Measurements from ENCODE around the gene TERT.

TERT gene

DNA sequence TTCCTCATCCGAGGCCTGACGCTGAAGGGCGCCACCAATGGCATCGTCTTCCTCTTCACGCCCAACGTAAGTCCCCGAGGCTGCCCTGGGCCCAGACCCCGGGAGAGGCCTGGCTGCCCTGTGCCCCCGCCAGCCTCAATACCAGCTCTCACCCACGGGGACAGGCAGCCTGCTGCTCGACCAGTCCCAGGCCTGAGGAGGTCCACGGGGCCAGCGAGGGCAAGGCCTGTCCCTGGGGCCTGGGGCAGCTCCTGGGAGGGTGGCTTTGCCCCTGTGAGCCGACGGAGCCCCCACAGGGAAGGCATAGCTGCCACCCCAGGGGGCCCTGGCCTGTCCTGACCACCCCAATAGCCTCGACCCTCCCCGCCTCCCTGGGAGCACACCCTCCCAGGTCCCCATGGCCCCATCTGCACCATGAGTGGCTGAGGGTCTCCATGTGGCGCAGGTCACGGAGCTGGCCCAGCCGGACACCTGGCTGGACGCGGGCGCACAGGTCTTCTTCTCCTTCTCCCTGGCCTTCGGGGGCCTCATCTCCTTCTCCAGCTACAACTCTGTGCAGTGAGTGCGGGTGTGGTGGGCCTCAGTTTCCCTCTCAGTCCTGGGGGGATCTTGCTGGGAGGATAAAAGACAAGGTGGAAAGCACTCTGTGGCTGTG, 81.2 kb downstream of the TERT start:
- Mint-ChIP-seq H3K27me3 (peaks cover 25% of the 10 kb centered on the region), H3K36me3 (no peaks in the 10 kb centered on the region), H3K9me3 (no peaks in the 10 kb centered on the region), H3K4me3 (no peak overlapping the region), H3K27ac (no peak overlapping the region), H3K4me1 (peaks cover 2% of the 10 kb centered on the region)
- CTCF ChIA-PET, result no interaction called here
- DNase-seq, result no peak

DNA sequence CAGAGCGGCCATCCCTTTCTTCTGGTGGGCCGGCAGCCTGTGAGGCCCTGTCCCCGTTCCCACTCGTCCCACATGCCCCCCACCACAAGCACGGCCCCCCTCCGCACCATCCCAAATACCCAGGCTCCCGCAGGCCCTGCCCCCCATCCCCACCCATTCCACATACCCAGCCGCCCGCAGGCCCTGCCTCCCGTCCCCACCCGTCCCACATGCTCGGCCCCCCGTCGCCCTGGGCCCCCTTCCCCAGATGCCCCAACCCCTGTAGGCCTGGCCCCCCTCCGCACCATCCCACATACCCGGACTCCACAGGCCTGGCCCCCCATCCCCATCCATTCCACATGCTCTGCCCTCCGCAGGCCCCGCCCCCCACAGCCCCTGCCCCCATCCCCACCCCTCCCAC, 82.0 kb downstream of the TERT start:
- CTCF ChIA-PET, result no interaction called here
- no peak overlapping the region for H3K4me3 Mint-ChIP-seq
- H3K9me3 Mint-ChIP-seq, result no peaks in the 10 kb centered on the region
- peaks cover under 1% of the 10 kb centered on the region for H3K4me1 Mint-ChIP-seq
- no peaks in the 10 kb centered on the region for H3K36me3 Mint-ChIP-seq
- H3K27me3 Mint-ChIP-seq, result peaks cover 20% of the 10 kb centered on the region
- no peak for DNase-seq
- no peak overlapping the region for H3K27ac Mint-ChIP-seq

DNA sequence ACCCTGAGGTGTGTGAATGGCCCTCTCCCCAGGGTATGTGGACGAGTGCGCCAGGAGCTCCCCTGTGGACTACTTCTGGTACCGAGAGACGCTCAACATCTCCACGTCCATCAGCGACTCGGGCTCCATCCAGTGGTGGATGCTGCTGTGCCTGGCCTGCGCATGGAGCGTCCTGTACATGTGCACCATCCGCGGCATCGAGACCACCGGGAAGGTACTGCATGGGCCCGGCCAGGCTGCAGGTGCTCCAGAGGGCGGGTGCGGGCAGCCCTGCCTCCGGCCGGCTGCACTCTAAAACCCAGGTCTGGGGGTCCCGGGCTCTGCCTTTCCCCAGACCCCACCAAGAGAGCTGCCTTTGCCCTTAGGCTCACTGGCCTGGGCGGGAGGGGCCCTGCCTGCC, 82.6 kb downstream of the TERT start:
- peaks cover 18% of the 10 kb centered on the region for H3K27me3 Mint-ChIP-seq
- no peak overlapping the region for H3K27ac Mint-ChIP-seq

DNA sequence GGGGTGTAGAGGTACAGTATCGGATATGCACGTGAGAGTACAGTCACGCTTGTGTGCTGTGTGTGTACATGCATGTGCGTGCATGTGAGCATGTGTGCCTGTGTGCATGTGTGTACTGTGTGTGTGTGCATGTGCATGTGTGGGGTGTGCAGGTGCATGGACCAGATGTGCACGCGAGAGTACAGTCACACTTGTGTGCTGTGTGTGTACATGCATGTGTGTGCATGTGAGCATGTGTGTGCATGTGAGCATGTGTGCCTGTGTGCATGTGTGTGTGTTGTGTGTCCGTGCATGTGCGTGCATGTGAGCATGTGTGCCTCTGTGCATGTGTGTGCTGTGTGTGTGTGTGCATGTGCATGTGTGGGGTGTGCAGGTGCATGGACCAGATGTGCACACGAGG, 83.2 kb downstream of the TERT start:
- Mint-ChIP-seq H3K36me3 (no peaks in the 10 kb centered on the region), H3K4me3 (no peak overlapping the region), H3K4me1 (no peaks in the 10 kb centered on the region), H3K27ac (no peak overlapping the region), H3K9me3 (no peaks in the 10 kb centered on the region), H3K27me3 (peaks cover 15% of the 10 kb centered on the region)
- DNase-seq, result no peak
- CTCF ChIA-PET, result no interaction called here

More for the DNA sequence above, 82.6 kb downstream of the TERT start:
- CTCF ChIA-PET, result no interaction called here
- Mint-ChIP-seq H3K36me3 (no peaks in the 10 kb centered on the region), H3K4me3 (no peak overlapping the region), H3K9me3 (no peaks in the 10 kb centered on the region), H3K4me1 (no peaks in the 10 kb centered on the region)
- DNase-seq, result no peak

DNA sequence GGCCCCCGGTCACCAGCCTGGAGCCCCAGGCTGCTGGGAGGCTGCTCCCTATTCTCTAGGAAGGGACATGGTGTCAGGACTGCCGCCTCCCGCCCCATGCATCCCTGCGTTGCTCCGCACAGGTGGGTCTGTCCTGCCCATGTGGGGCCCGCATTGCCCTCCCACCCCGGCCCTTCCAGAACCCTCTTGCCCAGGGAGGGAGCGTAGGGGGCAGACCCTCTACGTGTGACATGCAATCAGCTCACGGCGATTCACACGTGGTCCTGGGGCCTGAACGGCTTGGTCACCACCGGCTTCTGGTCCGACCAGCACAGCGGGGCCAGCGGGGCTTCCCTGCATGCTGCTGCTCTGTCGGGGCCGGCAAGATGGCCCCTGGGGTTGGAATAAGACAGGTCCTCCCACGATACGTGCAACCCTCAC, 84.0 kb downstream of the TERT start:
- Mint-ChIP-seq H3K4me1 (no peaks in the 10 kb centered on the region), H3K27me3 (peaks cover 17% of the 10 kb centered on the region), H3K36me3 (no peaks in the 10 kb centered on the region), H3K27ac (no peak overlapping the region), H3K9me3 (no peaks in the 10 kb centered on the region), H3K4me3 (no peak overlapping the region)
- CTCF ChIA-PET, result no interaction called here
- no peak for DNase-seq

DNA sequence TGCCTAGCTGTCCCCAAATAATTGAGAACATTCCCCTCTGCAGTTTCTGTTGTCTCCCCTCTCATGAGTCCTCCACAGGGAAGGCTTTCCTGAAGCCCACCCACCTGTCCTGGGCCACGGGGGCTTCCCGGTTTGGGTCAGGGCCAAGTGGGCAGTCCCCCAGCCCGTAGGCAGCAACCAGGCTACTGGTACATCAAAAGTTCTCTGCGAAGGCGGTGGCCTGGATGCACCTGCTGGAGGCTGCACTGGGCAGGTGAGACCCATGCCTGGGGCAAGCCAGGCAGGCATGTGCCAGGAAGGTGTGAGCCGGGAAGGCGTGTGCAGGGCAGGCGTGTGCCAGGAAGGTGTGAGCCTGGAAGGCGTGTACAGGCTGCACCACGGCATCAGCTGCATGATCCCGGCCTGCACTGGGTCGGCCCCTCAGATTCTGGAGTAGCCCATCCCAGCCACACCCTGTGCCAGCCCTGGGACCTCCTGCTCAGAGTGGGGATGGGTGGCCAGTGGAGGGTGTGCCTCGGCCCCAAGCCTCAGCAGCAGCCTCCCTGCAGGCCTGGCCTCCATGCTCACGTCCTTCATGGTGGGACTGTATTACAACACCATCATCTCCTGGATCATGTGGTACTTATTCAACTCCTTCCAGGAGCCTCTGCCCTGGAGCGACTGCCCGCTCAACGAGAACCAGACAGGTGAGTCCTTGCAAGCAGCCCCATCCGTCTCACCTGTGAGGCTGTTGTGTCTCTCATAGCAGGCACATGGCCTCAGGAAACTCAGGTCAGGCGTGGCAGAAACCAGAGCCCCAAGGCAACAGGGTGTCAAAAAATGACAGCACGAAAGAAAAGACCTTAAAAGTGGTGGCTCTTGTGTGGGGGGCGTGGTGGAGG, 84.7 kb downstream of the TERT start:
- no peaks in the 10 kb centered on the region for H3K36me3 Mint-ChIP-seq
- no peaks in the 10 kb centered on the region for H3K9me3 Mint-ChIP-seq
- no peaks in the 10 kb centered on the region for H3K4me1 Mint-ChIP-seq
- CTCF ChIA-PET, result no interaction called here
- H3K27ac Mint-ChIP-seq, result no peak overlapping the region
- H3K27me3 Mint-ChIP-seq, result peaks cover 22% of the 10 kb centered on the region
- H3K4me3 Mint-ChIP-seq, result no peak overlapping the region
- DNase-seq, result no peak

DNA sequence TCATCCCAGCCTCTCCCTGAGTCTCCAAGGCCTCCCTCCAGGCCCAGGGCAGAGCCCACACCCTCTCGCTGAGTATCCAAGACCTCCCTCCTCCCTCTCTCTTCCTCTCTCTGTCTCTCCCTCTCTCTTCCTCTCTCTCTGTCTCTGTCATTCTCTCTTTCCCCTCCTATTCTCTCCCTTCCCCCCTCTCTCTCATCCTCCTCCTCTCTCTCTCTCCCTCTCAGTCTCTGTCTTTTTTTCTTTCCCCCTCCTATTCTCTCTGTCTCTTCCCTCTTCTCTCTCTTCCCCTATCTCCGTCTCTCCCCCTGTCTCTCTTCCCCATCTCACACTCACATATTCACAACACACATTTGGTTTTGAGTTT, 85.4 kb downstream of the TERT start:
- H3K4me1 Mint-ChIP-seq, result no peaks in the 10 kb centered on the region
- peaks cover 25% of the 10 kb centered on the region for H3K27me3 Mint-ChIP-seq
- no peak overlapping the region for H3K4me3 Mint-ChIP-seq
- DNase-seq, result no peak
- H3K36me3 Mint-ChIP-seq, result no peaks in the 10 kb centered on the region
- no peak overlapping the region for H3K27ac Mint-ChIP-seq
- CTCF ChIA-PET, result interaction anchor here (1.0 kb wide), 1 partner anchor 145 kb away, joined by 3 read pairs; no protein-coding TSS in a partner anchor
- H3K9me3 Mint-ChIP-seq, result no peaks in the 10 kb centered on the region

DNA sequence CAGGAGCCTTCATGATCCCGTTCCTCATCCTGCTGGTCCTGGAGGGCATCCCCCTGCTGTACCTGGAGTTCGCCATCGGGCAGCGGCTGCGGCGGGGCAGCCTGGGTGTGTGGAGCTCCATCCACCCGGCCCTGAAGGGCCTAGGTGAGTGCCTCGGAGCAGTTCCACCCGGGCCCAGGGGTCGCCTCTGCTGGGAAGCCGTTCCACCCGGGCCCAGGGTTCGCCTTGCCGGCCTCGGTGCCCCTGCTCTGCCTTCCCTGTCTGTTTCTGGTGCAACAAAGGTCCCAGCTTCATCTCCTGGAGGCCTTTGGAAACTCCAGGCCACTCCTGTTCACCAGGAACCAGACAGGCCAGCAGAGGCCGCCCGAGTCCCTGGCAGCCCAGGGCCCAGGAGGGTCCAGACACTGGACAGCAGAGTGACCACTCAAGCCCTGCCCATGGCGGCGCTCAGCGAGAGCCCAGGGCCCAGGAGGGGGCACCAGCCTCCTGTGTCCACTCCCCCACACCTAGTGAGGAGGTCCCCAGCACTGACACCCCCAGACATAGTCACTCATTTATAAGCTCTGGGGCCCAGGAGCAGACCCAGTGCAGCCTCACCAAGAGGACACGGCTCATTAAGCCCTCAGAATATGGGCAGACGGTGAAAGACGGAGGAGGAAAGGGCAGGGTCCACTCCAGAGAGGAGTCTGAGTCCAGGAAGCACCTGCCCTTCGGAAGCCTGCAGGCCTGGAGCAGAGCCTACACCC, 86.0 kb downstream of the TERT start:
- CTCF ChIA-PET, result interaction anchor here (1.0 kb wide), 1 partner anchor 146 kb away, joined by 3 read pairs; no protein-coding TSS in a partner anchor
- Mint-ChIP-seq H3K27ac (no peak overlapping the region), H3K4me3 (no peak overlapping the region), H3K27me3 (peaks cover 29% of the 10 kb centered on the region), H3K4me1 (no peaks in the 10 kb centered on the region), H3K36me3 (no peaks in the 10 kb centered on the region), H3K9me3 (no peaks in the 10 kb centered on the region)
- no peak for DNase-seq

DNA sequence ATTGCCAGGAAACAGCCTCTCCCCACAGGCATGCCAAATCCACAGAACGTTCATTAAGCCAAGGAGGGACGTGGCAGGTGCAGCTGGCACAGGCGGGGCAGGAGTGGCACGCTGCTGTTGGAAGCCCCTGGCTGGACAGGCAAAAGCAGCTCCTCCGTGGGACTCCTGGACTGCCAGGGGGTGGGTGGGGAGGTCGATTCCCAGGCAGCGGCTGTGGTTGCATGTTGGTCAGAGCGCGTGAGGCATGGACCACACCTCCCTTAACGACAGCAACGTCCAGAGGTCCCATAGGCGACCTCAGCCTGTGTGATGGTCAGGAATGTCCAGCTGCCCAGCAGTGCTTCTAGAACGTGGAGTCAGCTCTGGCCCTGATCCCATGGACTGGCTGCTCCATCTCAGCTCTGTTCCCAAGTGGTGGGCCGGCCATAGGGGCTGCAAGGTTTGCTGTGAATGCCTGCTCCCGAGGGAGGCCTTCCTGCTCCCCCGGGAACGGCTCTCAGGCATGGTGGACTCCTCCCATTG, 86.6 kb downstream of the TERT start:
- Mint-ChIP-seq H3K4me3 (no peak overlapping the region), H3K9me3 (no peaks in the 10 kb centered on the region), H3K27ac (no peak overlapping the region), H3K4me1 (no peaks in the 10 kb centered on the region), H3K27me3 (peaks cover 29% of the 10 kb centered on the region), H3K36me3 (no peaks in the 10 kb centered on the region)
- no peak for DNase-seq
- CTCF ChIA-PET, result no interaction called here

DNA sequence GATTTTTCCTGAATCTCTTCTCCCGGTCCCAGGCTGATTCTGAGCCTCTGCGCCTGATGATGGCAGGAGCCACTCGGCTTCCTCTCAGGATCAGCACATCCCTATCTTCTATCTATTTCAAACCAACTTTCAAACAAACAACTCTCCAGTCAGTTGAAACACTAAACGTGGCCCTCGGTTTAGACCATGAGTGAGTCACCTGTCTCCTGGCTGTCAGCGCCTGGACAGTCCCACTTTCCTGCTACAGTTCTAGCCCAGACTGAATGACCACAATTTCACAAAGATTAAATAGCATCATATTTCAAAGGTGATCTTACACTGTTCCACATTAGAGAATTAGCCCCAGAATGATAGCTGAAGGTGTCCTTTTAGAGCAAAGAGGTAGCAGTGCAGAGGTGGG, 87.3 kb downstream of the TERT start:
- Mint-ChIP-seq H3K9me3 (no peaks in the 10 kb centered on the region), H3K4me3 (no peak overlapping the region), H3K4me1 (no peaks in the 10 kb centered on the region), H3K27me3 (peaks cover 29% of the 10 kb centered on the region), H3K36me3 (no peaks in the 10 kb centered on the region), H3K27ac (no peak overlapping the region)
- CTCF ChIA-PET, result no interaction called here
- no peak for DNase-seq

DNA sequence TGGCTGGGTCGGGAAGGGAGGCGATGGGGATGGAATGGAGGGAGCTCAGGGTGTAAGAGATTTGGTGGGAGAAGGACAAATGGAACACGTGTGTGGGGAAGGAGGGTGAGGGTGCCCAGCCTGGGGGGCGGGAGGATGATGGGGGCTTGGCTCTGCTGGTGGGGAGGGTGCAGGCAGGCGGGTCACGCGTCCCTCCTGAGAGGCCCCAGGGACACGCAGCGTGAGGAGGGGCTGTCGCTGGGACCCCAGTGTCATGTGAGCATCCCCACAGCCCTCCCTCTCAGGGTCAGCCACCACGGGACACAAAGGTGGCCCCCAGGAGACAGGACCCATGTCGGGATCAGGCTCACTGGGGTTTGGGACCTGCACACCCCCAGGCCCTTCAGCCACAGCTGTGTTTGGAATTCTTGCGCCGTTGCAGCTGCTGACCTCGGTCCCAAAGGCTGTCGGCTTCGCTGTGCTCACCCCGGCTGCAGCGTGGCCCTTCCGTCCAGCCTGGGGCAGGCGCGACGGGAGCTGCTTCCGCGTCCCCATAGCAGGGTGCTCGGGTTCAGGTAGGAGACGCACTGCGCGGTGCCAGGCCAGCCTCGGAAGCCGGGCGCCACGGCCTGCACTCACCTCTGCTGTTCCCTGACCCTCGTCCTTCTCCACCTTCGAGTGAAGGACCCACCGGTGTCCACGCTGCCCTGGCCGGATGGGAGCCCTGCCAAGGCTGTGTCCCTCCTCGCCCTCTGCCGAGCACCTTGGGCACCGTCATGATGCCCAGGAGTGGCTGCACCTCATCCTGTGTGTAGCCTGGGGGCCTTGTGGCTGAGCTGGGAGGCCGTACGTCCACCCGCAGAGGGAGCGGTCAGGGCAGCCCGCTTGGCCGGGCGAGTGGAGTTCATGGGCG, 88.1 kb downstream of the TERT start:
- H3K4me1 Mint-ChIP-seq, result no peaks in the 10 kb centered on the region
- no peak overlapping the region for H3K27ac Mint-ChIP-seq
- no peak overlapping the region for H3K4me3 Mint-ChIP-seq
- H3K27me3 Mint-ChIP-seq, result peaks cover 29% of the 10 kb centered on the region
- CTCF ChIA-PET, result no interaction called here
- H3K9me3 Mint-ChIP-seq, result no peaks in the 10 kb centered on the region
- no peaks in the 10 kb centered on the region for H3K36me3 Mint-ChIP-seq
- DNase-seq, result no peak

DNA sequence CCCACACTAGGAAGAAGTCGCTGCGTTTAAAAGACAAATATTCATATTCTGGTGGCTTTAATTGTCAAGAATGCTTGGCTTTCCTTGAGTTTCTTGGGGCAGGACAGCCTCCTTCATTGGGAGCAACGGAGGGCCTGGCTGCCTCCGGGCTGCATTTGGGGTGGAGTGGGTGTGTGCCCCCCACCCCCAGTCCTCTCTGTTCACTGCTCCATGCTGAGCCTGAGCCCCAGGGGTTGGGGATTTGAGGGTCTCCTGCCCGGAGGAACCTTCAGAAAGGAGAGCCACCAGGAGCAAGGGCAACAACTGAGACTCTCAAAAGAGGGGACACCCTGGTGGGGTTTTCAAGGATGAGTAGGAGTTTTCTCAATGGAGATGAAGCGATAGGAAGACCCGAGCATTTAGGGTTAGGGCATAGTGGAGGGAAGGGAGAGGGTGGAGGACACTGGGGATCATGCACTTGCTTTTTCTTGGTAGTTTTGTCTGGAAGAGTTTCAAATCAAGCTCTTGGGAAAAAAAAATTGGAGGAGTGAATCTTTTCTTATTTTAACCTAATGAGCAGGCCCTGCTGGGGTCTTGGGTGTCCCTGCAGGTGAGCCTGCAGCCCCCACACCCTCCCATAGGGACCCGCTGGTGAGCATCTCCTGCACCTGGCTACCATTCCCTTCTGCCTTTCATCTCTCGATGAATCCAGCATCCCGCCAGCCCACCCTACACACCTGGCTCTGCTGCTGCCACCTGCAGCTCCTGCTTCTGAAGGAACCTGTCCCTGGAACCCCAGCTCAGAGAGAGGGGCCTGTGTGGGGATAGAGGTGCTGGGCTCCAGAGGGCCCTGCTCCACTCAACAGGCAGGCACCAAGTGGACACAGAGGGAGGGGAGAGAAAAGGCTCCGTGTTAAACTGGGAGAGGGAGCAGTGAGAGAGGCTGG, 89.3 kb downstream of the TERT start:
- Mint-ChIP-seq H3K27me3 (peaks cover 31% of the 10 kb centered on the region), H3K9me3 (no peaks in the 10 kb centered on the region), H3K4me3 (no peak overlapping the region), H3K36me3 (no peaks in the 10 kb centered on the region), H3K27ac (peak overlapping the region; percentile 49), H3K4me1 (no peaks in the 10 kb centered on the region)
- no peak for DNase-seq
- CTCF ChIA-PET, result no interaction called here

DNA sequence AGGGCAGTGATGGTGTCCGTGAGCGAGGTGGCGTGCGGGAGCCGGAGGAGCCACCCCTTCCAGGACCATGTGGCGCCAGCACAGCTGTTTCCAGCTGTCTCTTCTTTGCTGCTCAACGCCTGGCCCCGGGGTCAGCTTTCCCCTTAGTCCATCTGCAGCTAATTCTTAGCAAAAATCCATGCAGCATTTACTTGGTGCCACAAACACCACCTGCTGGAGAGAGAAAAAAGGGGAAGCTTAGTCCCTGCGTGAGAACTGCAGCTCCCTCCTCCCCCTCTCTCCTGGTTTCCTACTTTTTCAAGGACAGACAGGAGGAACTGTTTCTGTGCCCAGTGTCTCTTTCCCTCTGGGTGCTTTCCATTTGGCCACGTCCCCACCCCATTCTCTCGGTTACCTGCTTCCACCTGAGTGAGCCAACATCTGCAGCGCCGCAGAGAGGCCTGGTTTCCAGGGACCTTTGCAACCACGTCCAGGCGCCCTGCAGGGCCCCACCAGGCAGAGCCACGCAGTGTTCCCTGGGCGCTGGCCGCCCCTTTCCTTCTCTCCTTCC, 90.1 kb downstream of the TERT start:
- H3K4me3 Mint-ChIP-seq, result no peak overlapping the region
- peaks cover 35% of the 10 kb centered on the region for H3K27me3 Mint-ChIP-seq
- no peaks in the 10 kb centered on the region for H3K9me3 Mint-ChIP-seq
- CTCF ChIA-PET, result no interaction called here
- DNase-seq, result no peak
- no peaks in the 10 kb centered on the region for H3K4me1 Mint-ChIP-seq
- H3K27ac Mint-ChIP-seq, result no peak overlapping the region
- no peaks in the 10 kb centered on the region for H3K36me3 Mint-ChIP-seq
